Kidney (tissue), 14 donors: ENCODE measurements around the gene RPS18. TPM values are rescaled to one million over a fixed set of nuclear protein-coding genes. Genes with fewer than 3 reads are reported as not detected.

Experiments used
- DNase-seq, 5 donors: peaks; one replicate each; pipeline ENCODE4 v3.0.0-alpha.2; 2013 to 2020
- FAIRE-seq: peaks from 2 replicates; lab custom pipeline; 2012; peaks lifted over from hg19 to GRCh38; lab: Jason Lieb, UNC
- H3K27ac ChIP-seq, 2 donors: one replicate each; pipeline ENCODE4 v1.7.0; 2013; ENCODE audit warnings: low read depth in 2 of 2, low read length in 2 of 2, inconsistent platforms in 1 of 2
- H3K27me3 ChIP-seq: one replicate; pipeline ENCODE4 v1.7.1; 2013; ENCODE audit warnings: low read length, inconsistent platforms; ENCODE audit not compliant: control insufficient read depth, insufficient read depth
- H3K36me3 ChIP-seq, 3 donors: one replicate each; pipeline versions ENCODE4 v1.7.0 to v1.7.1; 2013; ENCODE audit warnings: low read length in 3 of 3, control low read depth in 1 of 3, inconsistent platforms in 1 of 3; ENCODE audit not compliant: insufficient read depth in 3 of 3, control insufficient read depth in 2 of 3
- H3K4me1 ChIP-seq, 3 donors: one replicate each; pipeline versions ENCODE4 v1.7.0 to v1.7.1; 2013; ENCODE audit warnings: low read length in 3 of 3, inconsistent platforms in 1 of 3, low read depth in 1 of 3; ENCODE audit not compliant: control insufficient read depth in 2 of 3, insufficient read depth in 2 of 3
- H3K4me3 ChIP-seq, 3 donors: one replicate each; pipeline versions ENCODE4 v1.7.0 to v1.8.1; 2013; ENCODE audit warnings: low read length in 3 of 3, control low read depth in 1 of 3, inconsistent platforms in 1 of 3
- H3K9ac ChIP-seq, 3 donors: one replicate each; pipeline versions ENCODE4 v1.7.0 to v1.7.1; 2013; ENCODE audit warnings: low read length in 3 of 3, control low read depth in 1 of 3, inconsistent platforms in 1 of 3
- H3K9me3 ChIP-seq, 3 donors: one replicate each; pipeline versions ENCODE4 v1.7.0 to v1.7.1; 2013; ENCODE audit warnings: low read length in 3 of 3, control low read depth in 1 of 3, inconsistent platforms in 1 of 3; ENCODE audit not compliant: control insufficient read depth in 2 of 3, insufficient read depth in 1 of 3
- intact Hi-C: fragments of 100-400 bp; cut with DNase I; formaldehyde crosslinking; loops from one replicate; pipeline ENCODE4 v1.11.1; 2022
- polyA plus RNA-seq: library from polyadenylated mRNA; stranded (reverse); fragments of 350-450 nt; fragmentation: Illumina TruSeq; extraction: RNeasy Lipid Tissue Mini Kit (QIAGEN cat#74804); gene quantifications from one replicate; pipeline ENCODE4 v1.2.3, GENCODE V29; 2014; ENCODE audit warnings: low read depth, low replicate concordance; ENCODE audit not compliant: insufficient read depth
- total RNA-seq: library from RNA; stranded (reverse); fragmentation: NEBNext Ultra II Directional; extraction: Animal tissue kit (Norgen Biotek cat#: 25700); gene quantifications from one replicate; pipeline ENCODE4 v1.2.1, GENCODE V29; 2021
- TF ChIP-seq, protein P1 (sequence below): IDR thresholded peaks from 3 replicates; pipeline ENCODE4 v1.5.1; 2012; ENCODE audit warnings: mild to moderate bottlenecking, moderate library complexity, borderline replicate concordance; ENCODE audit not compliant: insufficient read depth; ENCODE audit errors: extremely low read depth
- donor health status: control.
- donor health status: control.
- donor health status: control.
- donor health status: control.
- donor health status: control.
- donor health status: DM: yes; HTN: yes; CAD: no.
- donor health status: Normal renal cell carcinoma (clear cell type).

Gene RPS18
- total and polyA plus RNA-seq, 2 donors from 2014 or later = 1,706 to 2,618 TPM

DNA sequence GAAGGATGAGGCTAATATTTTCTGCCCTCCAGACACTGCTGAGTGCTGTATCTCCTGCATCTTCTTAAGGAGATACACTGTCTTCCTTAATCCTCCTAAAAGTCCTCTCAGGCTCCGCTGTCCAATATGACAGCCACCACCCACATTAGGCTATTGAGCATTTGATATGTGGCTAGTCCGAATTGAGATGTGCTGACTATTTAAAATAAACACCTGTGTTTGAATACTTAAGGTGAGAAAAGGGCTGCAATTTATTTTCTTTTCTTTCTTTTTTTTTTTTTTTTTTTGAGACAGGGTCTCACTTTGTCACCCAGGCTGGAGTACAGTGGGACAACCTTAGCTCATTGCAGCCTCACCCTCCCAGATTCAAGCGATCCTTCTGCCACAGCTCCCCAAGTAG is 30.0 kb downstream of the RPS18 start:
- no peak overlapping the region for H3K4me3 ChIP-seq
- peaks cover 0 to 11% (median 0%) of the 10 kb centered on the region in 3 donors for H3K4me1 ChIP-seq
- H3K27me3 ChIP-seq = no peaks in the 10 kb centered on the region
- H3K27ac ChIP-seq = no peak overlapping the region
- no peak for FAIRE-seq
- peaks cover 4 to 19% (median 15%) of the 10 kb centered on the region in 3 donors for H3K36me3 ChIP-seq
- no peak overlapping the region for H3K9ac ChIP-seq
- peak in 1 of 5 donors; percentile 4 for DNase-seq
- no peaks in the 10 kb centered on the region for H3K9me3 ChIP-seq
- TF ChIP-seq, protein P1, sequence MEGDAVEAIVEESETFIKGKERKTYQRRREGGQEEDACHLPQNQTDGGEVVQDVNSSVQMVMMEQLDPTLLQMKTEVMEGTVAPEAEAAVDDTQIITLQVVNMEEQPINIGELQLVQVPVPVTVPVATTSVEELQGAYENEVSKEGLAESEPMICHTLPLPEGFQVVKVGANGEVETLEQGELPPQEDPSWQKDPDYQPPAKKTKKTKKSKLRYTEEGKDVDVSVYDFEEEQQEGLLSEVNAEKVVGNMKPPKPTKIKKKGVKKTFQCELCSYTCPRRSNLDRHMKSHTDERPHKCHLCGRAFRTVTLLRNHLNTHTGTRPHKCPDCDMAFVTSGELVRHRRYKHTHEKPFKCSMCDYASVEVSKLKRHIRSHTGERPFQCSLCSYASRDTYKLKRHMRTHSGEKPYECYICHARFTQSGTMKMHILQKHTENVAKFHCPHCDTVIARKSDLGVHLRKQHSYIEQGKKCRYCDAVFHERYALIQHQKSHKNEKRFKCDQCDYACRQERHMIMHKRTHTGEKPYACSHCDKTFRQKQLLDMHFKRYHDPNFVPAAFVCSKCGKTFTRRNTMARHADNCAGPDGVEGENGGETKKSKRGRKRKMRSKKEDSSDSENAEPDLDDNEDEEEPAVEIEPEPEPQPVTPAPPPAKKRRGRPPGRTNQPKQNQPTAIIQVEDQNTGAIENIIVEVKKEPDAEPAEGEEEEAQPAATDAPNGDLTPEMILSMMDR = no peak
- intact Hi-C loops = no loop called here

DNA sequence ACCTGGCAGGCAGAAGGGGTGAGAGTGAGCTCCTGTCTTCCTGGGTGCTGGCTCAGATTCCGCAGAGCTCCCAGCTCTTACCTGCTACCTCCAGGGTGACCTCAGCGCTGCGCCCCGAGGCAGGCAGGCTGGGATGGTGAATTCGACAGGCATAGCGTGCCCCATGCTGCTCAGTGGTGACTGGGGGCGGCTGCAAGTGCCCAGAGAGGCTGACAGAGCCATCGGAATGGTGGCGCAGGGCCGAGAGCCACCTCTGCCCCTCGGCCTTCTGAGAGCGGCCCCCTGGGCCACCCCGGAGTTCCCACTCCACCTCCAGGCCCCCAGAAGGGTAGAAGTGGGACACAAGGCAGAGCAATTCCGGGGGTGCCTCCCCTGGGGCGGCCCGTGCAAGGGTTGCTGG is 32.3 kb downstream of the RPS18 start:
- Histone ChIP-seq H3K4me3 (no peak overlapping the region), H3K36me3 (peaks cover 4 to 19% (median 15%) of the 10 kb centered on the region in 3 donors), H3K4me1 (peaks cover 0 to 3% (median 0%) of the 10 kb centered on the region in 3 donors), H3K9ac (no peak overlapping the region), H3K9me3 (no peaks in the 10 kb centered on the region), H3K27me3 (no peaks in the 10 kb centered on the region), H3K27ac (no peak overlapping the region)
- TF ChIP-seq, protein P1 = no peak
- intact Hi-C loops = no loop called here
- DNase-seq (peak in 1 of 5 donors; percentile 59), FAIRE-seq (no peak)

DNA sequence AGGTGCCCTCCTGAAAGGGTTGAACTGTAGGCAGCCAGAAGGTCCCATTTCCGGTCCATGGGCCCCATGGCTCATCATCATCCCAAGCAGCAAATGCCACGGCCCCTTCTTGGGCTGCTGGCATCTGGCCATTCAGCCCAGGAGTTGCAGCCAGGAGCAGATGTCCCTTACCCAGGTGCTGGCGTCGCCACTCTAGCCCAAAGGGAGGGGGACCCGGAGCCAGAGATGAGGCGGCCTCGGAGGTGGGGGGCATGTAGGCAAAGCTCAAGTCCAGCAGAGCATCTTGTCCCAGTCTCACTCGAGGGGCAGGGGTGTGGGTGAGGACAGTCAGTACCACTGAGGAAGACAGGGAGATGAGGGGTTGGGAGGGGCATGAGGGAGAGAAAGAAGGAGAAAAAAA is 33.2 kb downstream of the RPS18 start:
- intact Hi-C loops = no loop called here
- FAIRE-seq = no peak

More for the DNA sequence above, 33.2 kb downstream of the RPS18 start:
- TF ChIP-seq, protein P1 = no peak
- H3K9me3 ChIP-seq = no peaks in the 10 kb centered on the region
- no peaks in the 10 kb centered on the region for H3K27me3 ChIP-seq
- no peak overlapping the region for H3K9ac ChIP-seq
- H3K36me3 ChIP-seq = peaks cover 4 to 19% (median 15%) of the 10 kb centered on the region in 3 donors
- H3K4me1 ChIP-seq = peaks cover 0 to 3% (median 0%) of the 10 kb centered on the region in 3 donors
- DNase-seq = no peak
- H3K27ac ChIP-seq = no peak overlapping the region
- no peak overlapping the region for H3K4me3 ChIP-seq
